ENCODE data around the gene SIVA1. TPM values are rescaled to one million over a fixed set of nuclear protein-coding genes. Genes with fewer than 3 reads are reported as not detected.

Gene SIVA1
- total and polyA plus RNA-seq, 2 donors (not counting 1 experiment from before 2014, with no cell fraction given): 50.7 to 123 TPM

DNA sequence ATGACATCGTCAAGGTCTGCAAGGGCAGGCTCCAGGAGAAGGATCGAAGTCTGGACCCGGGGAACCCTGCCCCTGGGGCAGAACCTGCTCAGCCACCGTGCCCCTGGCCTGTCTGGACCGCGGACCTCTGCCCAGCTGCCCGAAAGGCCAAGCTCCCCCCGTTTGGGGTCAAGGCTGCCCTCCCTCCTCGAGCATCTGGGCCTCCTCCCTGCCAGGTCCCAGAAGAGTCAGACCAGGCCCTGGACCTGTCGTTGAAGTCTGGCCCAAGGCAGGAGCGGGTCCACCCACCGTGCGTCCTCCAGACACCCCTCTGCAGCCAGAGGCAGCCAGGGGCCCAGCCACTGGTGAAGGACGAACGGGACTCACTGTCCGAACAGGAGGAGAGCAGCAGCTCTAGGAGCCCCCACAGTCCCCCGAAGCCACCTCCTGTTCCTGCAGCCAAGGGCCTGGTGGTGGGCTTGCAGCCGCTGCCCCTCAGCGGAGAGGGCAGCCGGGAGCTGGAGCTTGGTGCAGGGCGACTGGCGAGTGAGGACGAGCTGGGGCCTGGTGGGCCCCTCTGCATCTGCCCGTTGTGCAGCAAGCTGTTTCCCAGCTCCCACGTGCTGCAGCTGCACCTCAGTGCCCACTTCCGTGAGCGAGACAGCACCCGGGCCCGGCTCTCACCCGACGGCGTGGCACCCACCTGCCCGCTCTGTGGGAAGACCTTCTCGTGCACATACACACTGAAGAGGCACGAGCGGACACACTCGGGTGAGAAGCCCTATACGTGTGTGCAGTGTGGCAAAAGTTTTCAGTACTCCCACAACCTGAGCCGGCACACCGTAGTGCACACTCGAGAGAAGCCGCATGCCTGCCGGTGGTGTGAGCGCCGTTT, 48.8 kb downstream of the SIVA1 start:
- Mint-ChIP-seq H3K4me3 (peak overlapping the region; percentile 87), H3K27me3 (no peaks in the 10 kb centered on the region), H3K4me1 (peaks cover 35% of the 10 kb centered on the region), H3K9me3 (ENCODE audit: insufficient read depth) (no peaks in the 10 kb centered on the region), H3K27ac (peak overlapping the region; percentile 84)
- no peak for TF ChIP-seq EZH2 (IDR thresholded peaks at IDR 0.05; ENCODE audit: borderline replicate concordance, insufficient read depth, low read depth, low read length, poor library complexity, severe bottlenecking)
- TF ChIP-seq, protein P1, sequence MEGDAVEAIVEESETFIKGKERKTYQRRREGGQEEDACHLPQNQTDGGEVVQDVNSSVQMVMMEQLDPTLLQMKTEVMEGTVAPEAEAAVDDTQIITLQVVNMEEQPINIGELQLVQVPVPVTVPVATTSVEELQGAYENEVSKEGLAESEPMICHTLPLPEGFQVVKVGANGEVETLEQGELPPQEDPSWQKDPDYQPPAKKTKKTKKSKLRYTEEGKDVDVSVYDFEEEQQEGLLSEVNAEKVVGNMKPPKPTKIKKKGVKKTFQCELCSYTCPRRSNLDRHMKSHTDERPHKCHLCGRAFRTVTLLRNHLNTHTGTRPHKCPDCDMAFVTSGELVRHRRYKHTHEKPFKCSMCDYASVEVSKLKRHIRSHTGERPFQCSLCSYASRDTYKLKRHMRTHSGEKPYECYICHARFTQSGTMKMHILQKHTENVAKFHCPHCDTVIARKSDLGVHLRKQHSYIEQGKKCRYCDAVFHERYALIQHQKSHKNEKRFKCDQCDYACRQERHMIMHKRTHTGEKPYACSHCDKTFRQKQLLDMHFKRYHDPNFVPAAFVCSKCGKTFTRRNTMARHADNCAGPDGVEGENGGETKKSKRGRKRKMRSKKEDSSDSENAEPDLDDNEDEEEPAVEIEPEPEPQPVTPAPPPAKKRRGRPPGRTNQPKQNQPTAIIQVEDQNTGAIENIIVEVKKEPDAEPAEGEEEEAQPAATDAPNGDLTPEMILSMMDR (IDR thresholded peaks at IDR 0.05): no peak
- no peak overlapping the region for H3K27ac ChIP-seq (ENCODE audit: low read length in 2 of 2)
- H4K20me1 ChIP-seq (ENCODE audit: control insufficient read depth, insufficient read depth, low read length, poor library complexity, severe bottlenecking): peaks cover 31% of the 10 kb centered on the region
- no peaks in the 10 kb centered on the region for H3K27me3 ChIP-seq (replicated peaks in 1 of 4; ENCODE audit: control extremely low read depth in 1 of 4, control insufficient read depth in 3 of 4, insufficient read depth in 4 of 4, low read length in 3 of 4)
- WGBS (ENCODE audit: insufficient coverage): 84% methylated on average over 45 of the region's 45 CpGs
- H3K36me3 ChIP-seq (replicated peaks in 1 of 2; ENCODE audit: control extremely low read depth in 1 of 2, control insufficient read depth in 1 of 2, extremely low read depth in 1 of 2, insufficient read depth in 2 of 2, low read length in 1 of 2): no peaks in the 10 kb centered on the region
- ChIA-PET POLR2A (no interaction called here), CTCF (interaction anchor here (1.5 to 2.4 kb wide), 4 partner anchors 9 to 33 kb away, joined by 3 to 13 read pairs (median 8); no protein-coding TSS in a partner anchor)
- H3K4me3 ChIP-seq (ENCODE audit: control extremely low read depth in 1 of 5, extremely low read depth in 1 of 5, insufficient read depth in 1 of 5, low read depth in 2 of 5, low read length in 4 of 5): peak overlapping the region; percentile 15 to 85 (median 72)
- no peak for ATAC-seq (ENCODE audit: low read depth)
- H3K9me3 ChIP-seq (ENCODE audit: control extremely low read depth in 1 of 3, control insufficient read depth in 2 of 3, insufficient read depth in 1 of 3, low read length in 2 of 3): no peaks in the 10 kb centered on the region
- H3K4me2 ChIP-seq (replicated peaks; ENCODE audit: low read depth, low read length, poor library complexity, severe bottlenecking): peak overlapping the region; percentile 99
- peak overlapping the region; percentile 84 for H2AFZ ChIP-seq (ENCODE audit: insufficient read depth, low read depth, low read length, poor library complexity, severe bottlenecking)
- H3K4me1 ChIP-seq (ENCODE audit: control insufficient read depth in 2 of 2, insufficient read depth in 2 of 2, low read length in 2 of 2): peaks cover 13 to 47% of the 10 kb centered on the region in 2 donors
- intact Hi-C loops (cut with micrococcal nuclease): loop anchor here (1.0 to 2.0 kb wide), 2 partner anchors 33 to 183 kb away; partner anchors contain the start of gene CLBA1
- H3K9ac ChIP-seq (ENCODE audit: low read length): peak overlapping the region; percentile 77
- peaks cover 4% of the 10 kb centered on the region for H3K79me2 ChIP-seq (ENCODE audit: control insufficient read depth, insufficient read depth, low read length)
- peak; percentile 27 for DNase-seq
